HL-60 (cell line): ENCODE measurements around the gene MPP2.

Experiments
- DNase-seq, 2 experiments: peaks; one replicate each; pipeline ENCODE4 v3.0.0-alpha.2; 2010 to 2020; ENCODE audit warnings: low read depth in 1 of 2, low spot score in 1 of 2
- H3K27ac ChIP-seq: fragments of 250-450 bp; sonication (Bioruptor Pico); replicated peaks from 2 replicates; pipeline ENCODE4 v1.5.1; 2020; ENCODE audit warnings: mild to moderate bottlenecking, moderate library complexity
- H3K27me3 ChIP-seq: fragments of 250-450 bp; sonication (Bioruptor Pico); 2 replicates; pipeline ENCODE4 v1.5.1; 2021; ENCODE audit warnings: mild to moderate bottlenecking, moderate library complexity; ENCODE audit not compliant: insufficient read depth, poor library complexity, severe bottlenecking
- H3K4me3 ChIP-seq: replicated peaks from 2 replicates; pipeline ENCODE4 v1.5.1; 2011; ENCODE audit warnings: mild to moderate bottlenecking, control low read depth, low read length; ENCODE audit not compliant: insufficient read depth
- CTCF ChIP-seq: IDR thresholded peaks from one replicate; pipeline ENCODE4 v1.5.1; 2011; ENCODE audit warnings: low read length, control low read depth, inconsistent platforms; ENCODE audit not compliant: insufficient read depth
- GABPA ChIP-seq: IDR thresholded peaks from 2 replicates; pipeline ENCODE4 v1.6.1; 2012; ENCODE audit warnings: low read depth
- POLR2AphosphoS5 ChIP-seq: IDR thresholded peaks from 2 replicates; pipeline ENCODE4 v1.6.1; 2012; ENCODE audit warnings: low read depth
- REST ChIP-seq: IDR thresholded peaks from 2 replicates; pipeline ENCODE4 v1.6.1; 2012; ENCODE audit warnings: low read depth; ENCODE audit not compliant: insufficient replicate concordance
- SPI1 ChIP-seq: IDR thresholded peaks from 2 replicates; pipeline ENCODE4 v1.6.1; 2012; ENCODE audit warnings: low read depth, mild to moderate bottlenecking, borderline replicate concordance

The MPP2 gene

GRCh38 chr17:43827596-43827995 is 79.7 kb downstream of the MPP2 start:
- Histone ChIP-seq H3K4me3 (no peak overlapping the region), H3K27ac (no peak overlapping the region), H3K27me3 (peaks cover 14% of the 10 kb centered on the region)
- DNase-seq: no peak
- TF ChIP-seq POLR2AphosphoS5: no peak
- TF ChIP-seq REST: no peak

- H3K27ac ChIP-seq: no peak overlapping the region
- DNase-seq: no peak
- H3K27me3 ChIP-seq: peaks cover 3% of the 10 kb centered on the region
- no peak overlapping the region for H3K4me3 ChIP-seq
- TF ChIP-seq SPI1: no peak
- TF ChIP-seq CTCF: no peak
- TF ChIP-seq REST: no peak
- TF ChIP-seq POLR2AphosphoS5: no peak
- TF ChIP-seq GABPA: no peak
Measured at GRCh38 chr17:43826206-43826605, 81.1 kb downstream of the MPP2 start.

GRCh38 chr17:43825567-43825966 is 81.8 kb downstream of the MPP2 start:
- H3K27ac ChIP-seq: no peak overlapping the region
- TF ChIP-seq POLR2AphosphoS5 (no peak), GABPA (no peak), SPI1 (no peak), CTCF (no peak), REST (no peak)
- no peak overlapping the region for H3K4me3 ChIP-seq
- peaks cover 2% of the 10 kb centered on the region for H3K27me3 ChIP-seq
- DNase-seq: no peak
